IMR-90 (cell line): ENCODE data around the gene TEKT4. TPM values are rescaled to one million over a fixed set of nuclear protein-coding genes. Genes with fewer than 3 reads are reported as not detected.

Source experiments
- ATAC-seq: fragments of 200-7000 bp; cut with Tn5 transposase; 2 replicates; pipeline ENCODE4 v1.9.1; 2020; ENCODE audit warnings: low read depth, mild to moderate bottlenecking, moderate library complexity
- BruUV-seq: library from RNA; stranded (reverse); fragments of 400-500 nt; replicated peaks from 2 replicates; lab custom pipeline; 2021; lab: Mats Ljungman, UMichigan
- CTCF ChIA-PET: fragments of 300-600 bp; formaldehyde crosslinking; extraction: SDS; loops from one replicate; lab custom pipeline; 2021; ENCODE audit warnings: antibody characterized with exemption; lab: Yijun Ruan, JAX
- POLR2A ChIA-PET: fragments of 300-600 bp; sonication (Branson Sonifier 250); formaldehyde crosslinking; loops from one replicate; lab custom pipeline; 2022; ENCODE audit warnings: antibody characterized with exemption; ENCODE audit not compliant: unreplicated experiment; lab: Charles Lee
- DNase-seq: peaks from one replicate; pipeline ENCODE4 v3.0.0; 2013
- H2AFZ ChIP-seq: replicated peaks from 2 replicates; pipeline ENCODE3; 2013; ENCODE audit warnings: low read length, mild to moderate bottlenecking; ENCODE audit not compliant: poor library complexity
- H2AK5ac ChIP-seq: 2 replicates; pipeline ENCODE4 v1.6.1; 2013; ENCODE audit warnings: low read depth, low read length, inconsistent platforms
- H2AK9ac ChIP-seq: replicated peaks from 2 replicates; pipeline ENCODE3; 2013; ENCODE audit warnings: mild to moderate bottlenecking, low read depth, low read length, moderate library complexity; ENCODE audit not compliant: poor library complexity
- H2BK120ac ChIP-seq: 2 replicates; pipeline ENCODE4 v1.6.1; 2013; ENCODE audit warnings: low read depth, low read length, inconsistent platforms
- H2BK15ac ChIP-seq: 3 replicates; pipeline ENCODE4 v1.6.1; 2013; ENCODE audit warnings: low read depth, low read length, inconsistent platforms
- H2BK20ac ChIP-seq: 2 replicates; pipeline ENCODE4 v1.6.1; 2013; ENCODE audit warnings: low read depth, mild to moderate bottlenecking, inconsistent platforms, low read length, moderate library complexity
- H2BK5ac ChIP-seq: 2 replicates; pipeline ENCODE4 v1.6.1; 2013; ENCODE audit warnings: mild to moderate bottlenecking, low read depth, low read length, inconsistent platforms; ENCODE audit not compliant: poor library complexity, severe bottlenecking
- H3K14ac ChIP-seq: replicated peaks from 2 replicates; pipeline ENCODE4 v1.6.1; 2013; ENCODE audit warnings: low read depth, low read length, inconsistent platforms
- H3K18ac ChIP-seq: 2 replicates; pipeline ENCODE4 v1.6.1; 2013; ENCODE audit warnings: low read depth, low read length, control low read depth
- H3K23ac ChIP-seq: 2 replicates; pipeline ENCODE4 v1.6.1; 2013; ENCODE audit warnings: low read depth, low read length, inconsistent platforms
- H3K27ac ChIP-seq: 2 replicates; pipeline ENCODE4 v1.5.1; 2013; ENCODE audit warnings: mild to moderate bottlenecking, control low read depth, low read length; ENCODE audit not compliant: insufficient read depth
- H3K27me3 ChIP-seq: 2 replicates; pipeline ENCODE4 v1.6.1; 2013; ENCODE audit warnings: low read length; ENCODE audit not compliant: control insufficient read depth, insufficient read depth
- H3K36me3 ChIP-seq: 2 replicates; pipeline ENCODE4 v1.6.1; 2013; ENCODE audit warnings: low read length, mixed read lengths; ENCODE audit not compliant: control insufficient read depth, insufficient read depth
- H3K4ac ChIP-seq: 2 replicates; pipeline ENCODE4 v1.6.1; 2013; ENCODE audit warnings: low read depth, low read length, inconsistent platforms
- H3K4me1 ChIP-seq: 2 replicates; pipeline ENCODE4 v1.6.1; 2013; ENCODE audit warnings: low read length, mixed read lengths; ENCODE audit not compliant: control insufficient read depth, insufficient read depth
- H3K4me2 ChIP-seq: 2 replicates; pipeline ENCODE4 v1.6.1; 2013; ENCODE audit warnings: low read depth, mild to moderate bottlenecking, control low read depth, low read length, moderate library complexity
- H3K4me3 ChIP-seq: 2 replicates; pipeline ENCODE4 v1.5.1; 2013; ENCODE audit warnings: low read depth, mild to moderate bottlenecking, control low read depth, low read length, moderate library complexity; ENCODE audit not compliant: insufficient read depth
- H3K56ac ChIP-seq: 2 replicates; pipeline ENCODE4 v1.6.1; 2013; ENCODE audit warnings: low read length, inconsistent platforms; ENCODE audit not compliant: insufficient read depth; ENCODE audit errors: extremely low read depth
- H3K79me1 ChIP-seq, 2 experiments: 2 replicates each; pipeline ENCODE4 v1.6.1; 2013; ENCODE audit warnings: low read length in 2 of 2, inconsistent platforms in 1 of 2, low read depth in 1 of 2
- H3K9ac ChIP-seq: 2 replicates; pipeline ENCODE4 v1.6.1; 2013; ENCODE audit warnings: low read depth, low read length, control low read depth
- H3K9me1 ChIP-seq: 2 replicates; pipeline ENCODE4 v1.6.1; 2013; ENCODE audit warnings: low read length, inconsistent platforms; ENCODE audit not compliant: insufficient read depth
- H3K9me3 ChIP-seq: 2 replicates; pipeline ENCODE4 v1.6.1; 2013; ENCODE audit warnings: low read length; ENCODE audit not compliant: control insufficient read depth, insufficient read depth
- H4K20me1 ChIP-seq: 2 replicates; pipeline ENCODE4 v1.6.1; 2013; ENCODE audit warnings: low read length, inconsistent platforms; ENCODE audit not compliant: insufficient read depth
- H4K5ac ChIP-seq: 2 replicates; pipeline ENCODE4 v1.6.1; 2013; ENCODE audit warnings: mild to moderate bottlenecking, low read depth, low read length, control low read depth
- H4K8ac ChIP-seq, 2 experiments: 2 replicates each; pipeline ENCODE4 v1.6.1; 2013; ENCODE audit warnings: low read depth in 2 of 2, low read length in 2 of 2, control low read depth in 1 of 2, inconsistent platforms in 1 of 2
- H4K91ac ChIP-seq: 2 replicates; pipeline ENCODE4 v1.6.1; 2013; ENCODE audit warnings: low read depth, low read length, inconsistent platforms; ENCODE audit not compliant: insufficient read depth
- WGBS, 2 experiments: methylation state at CpG; one replicate each; pipeline versions ENCODE4 v1.1.5 to v1.1.7; 2013; ENCODE audit warnings: missing lambda C conversion rate in 2 of 2; ENCODE audit not compliant: insufficient read length in 1 of 2; ENCODE audit errors: extremely low coverage in 2 of 2; 5-methylcytosine and 5-hydroxymethylcytosine counted together
- dilution Hi-C: fragments of 300-500 bp; cut with HindIII; formaldehyde crosslinking; loops from one replicate; pipeline ENCODE4 v1.14.3; 2018; ENCODE audit warnings: low sequenced_read_pairs; ENCODE audit not compliant: unreplicated experiment
- in situ Hi-C: fragments of 300-500 bp; cut with MboI; formaldehyde crosslinking; loops from 3 replicates; pipeline ENCODE4 v1.14.3; 2019; ENCODE audit warnings: low sequenced_read_pairs, inconsistent platforms, mixed read lengths
- intact Hi-C: fragments of 100-400 bp; cut with micrococcal nuclease; formaldehyde crosslinking; loops from 2 replicates; pipeline ENCODE4 v1.10.0; 2022
- polyA plus RNA-seq, 3 experiments: library from polyadenylated mRNA; depleted of rRNA; stranded (reverse); fragments of >200 nt; gene quantifications; 2 replicates each; pipeline ENCODE4 v1.2.3, GENCODE V29; 2012; ENCODE audit warnings: low replicate concordance in 1 of 3
- total RNA-seq: library from RNA; depleted of rRNA; stranded (reverse); fragments of >200 nt; gene quantifications from 2 replicates; pipeline ENCODE4 v1.2.3, GENCODE V29; 2012
- TF ChIP-seq, protein P1 (sequence below): conservative IDR thresholded peaks from 2 replicates; pipeline ENCODE4 v1.5.1; 2012; ENCODE audit warnings: mild to moderate bottlenecking, low read depth, low read length, improper control_type of control experiment

Gene TEKT4
- total and polyA plus RNA-seq, 2 of the 4 experiments (the other 2 are of a cell fraction): not detected

DNA sequence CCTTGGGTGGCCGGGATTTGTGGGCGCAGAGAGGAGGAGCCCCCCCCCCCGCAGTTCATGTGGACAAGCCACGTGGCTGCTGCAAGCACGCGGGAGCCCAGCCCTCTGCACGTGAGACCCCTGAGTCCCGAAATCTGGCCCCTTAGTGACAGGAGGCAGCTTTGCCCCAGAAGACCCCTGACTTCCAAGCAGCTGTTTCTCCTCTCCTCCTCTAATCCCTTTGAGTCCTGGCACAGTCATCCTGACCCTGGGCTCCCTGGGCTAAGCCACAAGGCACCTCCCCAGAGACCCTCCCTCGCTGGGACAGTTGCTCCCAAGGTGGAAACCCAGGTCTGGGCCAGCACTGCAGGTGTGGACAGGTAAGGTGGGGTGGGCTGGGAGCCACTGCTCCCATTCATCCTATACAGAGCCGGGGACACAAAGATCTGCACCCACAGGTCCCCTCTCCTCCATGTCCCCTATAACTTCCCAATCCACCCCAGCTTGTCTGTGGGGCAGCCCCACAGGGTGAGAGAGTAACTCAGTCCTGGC is 923 bp downstream of the TEKT4 start:
- Histone ChIP-seq H3K18ac (no peak overlapping the region), H3K4ac (no peak overlapping the region), H3K9me3 (no peaks in the 10 kb centered on the region), H2AFZ (no peak overlapping the region), H3K27ac (no peak overlapping the region), H2AK5ac (no peak overlapping the region), H3K4me3 (no peak overlapping the region), H2BK120ac (no peak overlapping the region), H2BK20ac (no peak overlapping the region), H3K36me3 (no peaks in the 10 kb centered on the region), H2AK9ac (no peak overlapping the region), H3K79me1 (no peaks in the 10 kb centered on the region), H2BK5ac (no peak overlapping the region), H3K4me2 (no peak overlapping the region), H2BK15ac (no peak overlapping the region), H3K27me3 (peaks cover 2% of the 10 kb centered on the region; the same call in 1 of the 2 replicates), H3K56ac (no peak overlapping the region), H4K5ac (no peak overlapping the region), H4K8ac (no peak overlapping the region), H3K9me1 (no peaks in the 10 kb centered on the region), H4K91ac (no peak overlapping the region), H3K14ac (no peak overlapping the region), H3K23ac (no peak overlapping the region), H3K9ac (no peak overlapping the region), H4K20me1 (no peaks in the 10 kb centered on the region), H3K4me1 (no peaks in the 10 kb centered on the region)
- intact Hi-C loops (no loop called here), in situ Hi-C loops (no loop called here), dilution Hi-C loops (no loop called here)
- TF ChIP-seq, protein P1, sequence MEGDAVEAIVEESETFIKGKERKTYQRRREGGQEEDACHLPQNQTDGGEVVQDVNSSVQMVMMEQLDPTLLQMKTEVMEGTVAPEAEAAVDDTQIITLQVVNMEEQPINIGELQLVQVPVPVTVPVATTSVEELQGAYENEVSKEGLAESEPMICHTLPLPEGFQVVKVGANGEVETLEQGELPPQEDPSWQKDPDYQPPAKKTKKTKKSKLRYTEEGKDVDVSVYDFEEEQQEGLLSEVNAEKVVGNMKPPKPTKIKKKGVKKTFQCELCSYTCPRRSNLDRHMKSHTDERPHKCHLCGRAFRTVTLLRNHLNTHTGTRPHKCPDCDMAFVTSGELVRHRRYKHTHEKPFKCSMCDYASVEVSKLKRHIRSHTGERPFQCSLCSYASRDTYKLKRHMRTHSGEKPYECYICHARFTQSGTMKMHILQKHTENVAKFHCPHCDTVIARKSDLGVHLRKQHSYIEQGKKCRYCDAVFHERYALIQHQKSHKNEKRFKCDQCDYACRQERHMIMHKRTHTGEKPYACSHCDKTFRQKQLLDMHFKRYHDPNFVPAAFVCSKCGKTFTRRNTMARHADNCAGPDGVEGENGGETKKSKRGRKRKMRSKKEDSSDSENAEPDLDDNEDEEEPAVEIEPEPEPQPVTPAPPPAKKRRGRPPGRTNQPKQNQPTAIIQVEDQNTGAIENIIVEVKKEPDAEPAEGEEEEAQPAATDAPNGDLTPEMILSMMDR: no peak
- WGBS, 2 experiments: 20% methylated on average over 1 of the region's 10 CpGs; no CpG with 5 or more reads in 1 of the 2 experiments
- ChIA-PET POLR2A (no interaction called here), CTCF (no interaction called here)
- DNase-seq: no peak
- no TSS peak for BruUV-seq
- ATAC-seq: no peak
